HepG2 (cell line): ENCODE data around the gene POP7. TPM values are rescaled to one million over a fixed set of nuclear protein-coding genes. Genes with fewer than 3 reads are reported as not detected.

Experiments used
- ATAC-seq: fragments of 200-7000 bp; cut with Tn5 transposase; 3 replicates; pipeline ENCODE4 v1.9.1; 2020; ENCODE audit warnings: mild to moderate bottlenecking, moderate library complexity
- BruUV-seq: library from RNA; stranded (reverse); fragments of 400-500 nt; replicated peaks from 2 replicates; lab custom pipeline; 2021; lab: Mats Ljungman, UMichigan
- CTCF ChIA-PET: fragments of 300-600 bp; formaldehyde crosslinking; extraction: SDS; loops from one replicate; lab custom pipeline; 2021; ENCODE audit warnings: low total read pairs, inconsistent platforms, low intra/inter-chr PET ratio; lab: Yijun Ruan, JAX
- POLR2A ChIA-PET: fragments of 350-600 bp; sonication (Branson Sonifier 250); formaldehyde crosslinking; loops from one replicate; lab custom pipeline; 2020; ENCODE audit warnings: antibody characterized with exemption, inconsistent platforms; lab: Yijun Ruan, JAX
- DNase-seq: peaks from one replicate; pipeline ENCODE4 v3.0.0-alpha.2; 2015; ENCODE audit warnings: low spot score
- FAIRE-seq: peaks from 3 replicates; lab custom pipeline; 2011; peaks lifted over from hg19 to GRCh38; lab: Jason Lieb, UNC
- H2AFZ ChIP-seq: one replicate; pipeline ENCODE4 v1.6.1; 2011; ENCODE audit warnings: low read length, inconsistent platforms
- H3K27ac ChIP-seq: fragments of 300-600 bp; 3 replicates; pipeline ENCODE4 v1.8.0; 2011; ENCODE audit warnings: mixed run types, mild to moderate bottlenecking, mixed read lengths, low read length, inconsistent platforms; ENCODE audit not compliant: insufficient read depth; ENCODE audit errors: extremely low read length
- H3K27me3 ChIP-seq, 2 experiments: fragments of 200-600 bp in 1 of 2; 2 replicates in 1 of 2; 3 replicates in 1 of 2; pipeline versions ENCODE4 v1.6.0 to v1.8.0; 2011; ENCODE audit warnings: low read length in 2 of 2, mild to moderate bottlenecking in 2 of 2, moderate library complexity in 2 of 2, inconsistent platforms in 1 of 2; ENCODE audit not compliant: insufficient read depth in 2 of 2, control insufficient read depth in 1 of 2
- H3K36me3 ChIP-seq, 2 experiments: fragments of 200-600 bp in 1 of 2; replicated peaks in 1 of 2; 2 replicates in 1 of 2; 3 replicates in 1 of 2; pipeline versions ENCODE4 v1.5.1 to v1.8.0; 2011; ENCODE audit warnings: low read length in 2 of 2, inconsistent platforms in 1 of 2; ENCODE audit not compliant: insufficient read depth in 2 of 2, control insufficient read depth in 1 of 2
- H3K4me1 ChIP-seq: 2 replicates; pipeline ENCODE4 v1.5.1; 2012; ENCODE audit warnings: low read length, inconsistent platforms; ENCODE audit not compliant: insufficient read depth
- H3K4me2 ChIP-seq: 2 replicates; pipeline ENCODE4 v1.6.0; 2011; ENCODE audit warnings: low read depth, low read length, inconsistent platforms
- H3K4me3 ChIP-seq, 3 experiments: fragments of 200-600 bp in 1 of 3; sonication (generic), shearing (Covaris generic) in 1 of 3; replicated peaks in 1 of 3; 2 replicates each; pipeline ENCODE4 v1.5.1; 2011 to 2016; ENCODE audit warnings: low read length in 3 of 3, inconsistent platforms in 2 of 3, low read depth in 2 of 3, mild to moderate bottlenecking in 2 of 3, control low read depth in 1 of 3, mixed read lengths in 1 of 3; ENCODE audit not compliant: insufficient read depth in 1 of 3
- H3K79me2 ChIP-seq: one replicate; pipeline ENCODE4 v1.6.1; 2011; ENCODE audit warnings: low read length, inconsistent platforms; ENCODE audit not compliant: insufficient read depth
- H3K9ac ChIP-seq: 2 replicates; pipeline ENCODE4 v1.6.0; 2011; ENCODE audit warnings: mild to moderate bottlenecking, low read depth, low read length, inconsistent platforms; ENCODE audit not compliant: insufficient read depth
- H3K9me3 ChIP-seq: 2 replicates; pipeline ENCODE4 v1.5.1; 2012; ENCODE audit warnings: mild to moderate bottlenecking, low read length
- H4K20me1 ChIP-seq: 2 replicates; pipeline ENCODE4 v1.6.0; 2011; ENCODE audit warnings: inconsistent platforms, mild to moderate bottlenecking, low read length, moderate library complexity; ENCODE audit not compliant: insufficient read depth
- EED ChIP-seq: sonication (generic); formaldehyde crosslinking; IDR thresholded peaks from 2 replicates; pipeline ENCODE4 v1.5.0; 2020; ENCODE audit warnings: mild to moderate bottlenecking, missing genetic modification reagents
- ZC3H4 ChIP-seq: sonication (generic); formaldehyde crosslinking; IDR thresholded peaks from 2 replicates; pipeline ENCODE4 v1.4.0; 2020; ENCODE audit warnings: missing genetic modification reagents, borderline replicate concordance
- ZNF256 ChIP-seq: sonication (generic); formaldehyde crosslinking; conservative IDR thresholded peaks from 2 replicates; pipeline ENCODE4 v1.4.0; 2020; ENCODE audit warnings: missing genetic modification reagents
- ZNF629 ChIP-seq: sonication (generic); formaldehyde crosslinking; conservative IDR thresholded peaks from 2 replicates; pipeline ENCODE4 v1.5.0; 2020; ENCODE audit warnings: missing genetic modification reagents
- ZNF780A ChIP-seq: sonication (generic); formaldehyde crosslinking; IDR thresholded peaks from 2 replicates; pipeline ENCODE4 v1.8.0; 2022; ENCODE audit warnings: mild to moderate bottlenecking, missing genetic modification reagents, moderate library complexity
- WGBS: methylation state at CpG from one replicate; pipeline ENCODE4 v1.1.6; 2017; ENCODE audit warnings: low lambda C conversion rate; 5-methylcytosine and 5-hydroxymethylcytosine counted together
- in situ Hi-C: cut with HindIII; loops from 2 replicates; pipeline ENCODE4 v1.10.0; 2017; ENCODE audit warnings: low pct_unique_long_range_greater_than_20kb; ENCODE audit not compliant: extremely low pct_ligation_motif_present
- intact Hi-C: fragments of 100-400 bp; cut with micrococcal nuclease; formaldehyde crosslinking; loops from one replicate; pipeline ENCODE4 v1.10.0; 2022; ENCODE audit not compliant: unreplicated experiment
- polyA plus RNA-seq, 8 experiments: library from polyadenylated mRNA; depleted of rRNA in 3 of 8; stranded (reverse) in 7 of 8; unstranded in 1 of 8; fragments of >200 nt; fragmentation: Illumina TruSeq in 4 of 8; extraction: Trizol in 4 of 8; gene quantifications; 2 replicates each; pipeline versions ENCODE4 v1.2.1 to v1.2.3, GENCODE V29; 2011 to 2016; ENCODE audit warnings: low read depth in 4 of 8, missing spikeins in 1 of 8, mixed read lengths in 1 of 8; ENCODE audit not compliant: insufficient read depth in 1 of 8
- total RNA-seq, 5 experiments: library from RNA; depleted of rRNA; stranded (reverse); fragments of >200 nt; fragmentation: Illumina TruSeq; extraction: Trizol; gene quantifications; 2 replicates each; pipeline ENCODE4 v1.2.3, GENCODE V29; 2016; ENCODE audit warnings: low read depth in 1 of 5

Gene POP7
- total and polyA plus RNA-seq, 2 of the 13 experiments (the other 11 are each of a cell fraction or from before 2014, with no cell fraction given) = 63.9 to 91.1 TPM

DNA sequence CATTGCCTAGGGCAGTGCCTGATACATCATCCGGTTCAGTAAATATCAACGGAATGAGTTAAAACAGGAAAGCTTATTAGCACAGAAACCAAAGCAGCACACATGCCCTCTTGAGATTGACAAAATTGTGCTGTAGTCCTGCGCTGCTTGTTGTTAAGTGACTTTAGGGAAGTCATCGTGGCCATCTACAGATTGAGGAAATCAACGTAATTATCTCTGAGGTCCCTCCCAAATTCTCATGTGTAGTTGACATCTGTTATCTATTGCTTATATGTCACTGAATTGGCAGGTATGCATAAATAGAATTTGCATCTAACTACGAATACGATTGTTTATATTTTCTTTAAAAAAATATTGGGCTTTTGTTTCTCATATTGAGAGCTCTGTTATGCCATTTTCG is 35.8 kb upstream of the POP7 start:
- no TSS peak for BruUV-seq
- no peaks in the 10 kb centered on the region for H4K20me1 ChIP-seq
- peaks cover 6% of the 10 kb centered on the region; the same call in 1 of the 2 replicates for H3K4me1 ChIP-seq
- intact Hi-C loops (no loop called here), in situ Hi-C loops (no loop called here)
- H3K27me3 ChIP-seq = peaks cover 0 to 4% of the 10 kb centered on the region in 2 experiments; a peak in 4 of 5 replicates
- ATAC-seq (no peak), FAIRE-seq (no peak), DNase-seq (no peak)
- ChIA-PET POLR2A (no interaction called here), CTCF (no interaction called here)
- no peaks in the 10 kb centered on the region for H3K36me3 ChIP-seq
- no peak overlapping the region for H2AFZ ChIP-seq
- no peaks in the 10 kb centered on the region for H3K9me3 ChIP-seq
- no peak overlapping the region for H3K9ac ChIP-seq
- no peak overlapping the region for H3K4me3 ChIP-seq
- WGBS = 42% methylated on average over 8 of the region's 8 CpGs
- no peak for TF ChIP-seq EED (CRISPR knock-in tag)
- no peak for TF ChIP-seq ZNF256 (CRISPR knock-in tag)
- TF ChIP-seq ZNF780A (CRISPR knock-in tag) = no peak
- peaks cover 9% of the 10 kb centered on the region for H3K79me2 ChIP-seq
- no peak overlapping the region for H3K4me2 ChIP-seq
- H3K27ac ChIP-seq = no peak overlapping the region

DNA sequence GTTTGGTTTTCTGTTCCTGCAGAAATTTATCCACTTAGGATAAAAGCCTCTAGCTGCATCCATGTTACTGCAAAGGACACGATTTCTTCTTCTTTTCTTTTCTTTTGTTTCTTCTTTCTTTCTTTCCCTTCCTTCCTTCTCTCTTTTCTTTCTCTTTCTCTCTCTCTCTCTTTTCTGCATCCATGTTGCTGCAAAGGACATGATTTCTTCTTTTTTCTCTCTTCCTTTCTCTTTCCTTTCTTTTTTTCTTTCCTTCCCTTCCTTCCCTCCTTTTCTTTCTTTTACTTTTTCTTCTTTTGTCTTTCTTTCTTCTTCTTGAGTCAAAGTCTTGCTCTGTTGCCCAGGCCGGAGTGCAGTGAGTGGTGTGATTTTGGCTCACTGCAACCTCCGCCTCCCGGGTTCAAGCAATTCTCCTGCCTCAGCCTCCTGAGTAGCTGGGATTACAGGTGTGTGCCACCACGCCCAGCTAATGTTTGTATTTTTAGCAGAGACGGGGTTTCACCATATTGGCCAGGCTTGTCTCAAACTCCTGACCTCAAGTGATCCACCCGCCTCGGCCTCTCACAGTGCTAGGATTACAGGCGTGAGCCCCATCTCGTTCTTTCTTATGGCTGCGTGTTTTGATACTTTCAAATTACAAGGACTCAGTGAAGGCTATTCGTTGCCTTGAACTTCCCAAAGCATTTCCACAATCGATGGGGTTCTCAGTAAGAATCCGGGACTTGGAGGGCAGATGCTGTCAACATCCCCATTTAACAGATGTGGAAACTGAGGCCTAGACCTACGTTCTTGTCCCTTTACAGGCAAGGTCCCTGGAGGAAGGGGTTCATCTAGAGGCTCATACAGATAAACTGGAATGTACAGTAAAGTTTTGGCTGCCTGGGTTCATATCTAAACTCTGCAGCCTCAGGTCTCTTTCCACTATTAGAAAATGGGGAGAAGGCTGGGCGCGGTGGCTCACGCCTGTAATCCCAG is 34.3 kb upstream of the POP7 start:
- H3K36me3 ChIP-seq = peaks cover 0 to 3% of the 10 kb centered on the region in 2 experiments; a peak in 2 of 5 replicates
- TF ChIP-seq ZNF629 (CRISPR knock-in tag) = peak; percentile 80
- no peak for TF ChIP-seq ZC3H4
- no peaks in the 10 kb centered on the region for H3K9me3 ChIP-seq
- ChIA-PET POLR2A (no interaction called here), CTCF (no interaction called here)
- no TSS peak for BruUV-seq
- no peak overlapping the region for H3K9ac ChIP-seq
- DNase-seq (no peak), ATAC-seq (no peak), FAIRE-seq (no peak)
- H2AFZ ChIP-seq = no peak overlapping the region
- H3K4me3 ChIP-seq = no peak overlapping the region
- H3K4me2 ChIP-seq = no peak overlapping the region
- peaks cover 0 to 4% of the 10 kb centered on the region in 2 experiments; a peak in 2 of 5 replicates for H3K27me3 ChIP-seq
- H3K4me1 ChIP-seq = peaks cover 11% of the 10 kb centered on the region; the same call in 1 of the 2 replicates
- 64% methylated on average over 18 of the region's 18 CpGs for WGBS
- peaks cover 3% of the 10 kb centered on the region; the same call in 1 of the 2 replicates for H4K20me1 ChIP-seq
- no peak overlapping the region for H3K27ac ChIP-seq
- in situ Hi-C loops = no loop called here
- peaks cover 9% of the 10 kb centered on the region for H3K79me2 ChIP-seq
- intact Hi-C loops = no loop called here
